Skeletal muscle tissue (tissue), 4 donors: ENCODE results near the gene MMUT. TPM values are rescaled to one million over a fixed set of nuclear protein-coding genes. Genes with fewer than 3 reads are reported as not detected.
A peak's percentile ranks its signal among the peaks of the same experiment; 100 is the strongest.
"Not testable (repeated sequence)": the region's sequence is repeated elsewhere in the genome, so short reads cannot be mapped to it uniquely, and the experiment has no call there.

Experiments used
- H3K27ac ChIP-seq: one replicate; pipeline ENCODE4 v1.7.0; 2013; ENCODE audit warnings: mild to moderate bottlenecking, low read depth, low read length, inconsistent platforms
- H3K27me3 ChIP-seq, 3 donors: one replicate each; pipeline ENCODE4 v1.7.0; 2013; ENCODE audit warnings: low read length in 3 of 3; ENCODE audit not compliant: control insufficient read depth in 3 of 3, insufficient read depth in 3 of 3
- H3K36me3 ChIP-seq, 3 donors: one replicate each; pipeline ENCODE4 v1.7.0; 2013; ENCODE audit warnings: low read length in 3 of 3; ENCODE audit not compliant: control insufficient read depth in 3 of 3, insufficient read depth in 3 of 3
- H3K4me1 ChIP-seq, 3 donors: one replicate each; pipeline ENCODE4 v1.7.0; 2013; ENCODE audit warnings: low read length in 3 of 3, mild to moderate bottlenecking in 3 of 3; ENCODE audit not compliant: control insufficient read depth in 3 of 3, insufficient read depth in 3 of 3
- H3K4me3 ChIP-seq, 3 donors: one replicate each; pipeline ENCODE4 v1.7.0; 2013; ENCODE audit warnings: low read length in 3 of 3
- H3K9ac ChIP-seq, 3 donors: one replicate each; pipeline ENCODE4 v1.7.0; 2013; ENCODE audit warnings: low read length in 3 of 3, mild to moderate bottlenecking in 3 of 3, moderate library complexity in 2 of 3, low read depth in 1 of 3
- H3K9me3 ChIP-seq, 3 donors: one replicate each; pipeline ENCODE4 v1.7.0; 2013; ENCODE audit warnings: low read length in 3 of 3; ENCODE audit not compliant: control insufficient read depth in 3 of 3
- total RNA-seq: library from RNA; depleted of rRNA; stranded (reverse); fragments of >200 nt; gene quantifications from one replicate; pipeline ENCODE4 v1.2.3, GENCODE V29; 2014
- donor health status: Osteomylitis.

Gene MMUT
- total RNA-seq, 1 donor from 2014 or later: 17.2 TPM

- Histone ChIP-seq H3K27me3 (no peaks in the 10 kb centered on the region), H3K4me1 (no peaks in the 10 kb centered on the region), H3K9me3 (no peaks in the 10 kb centered on the region), H3K36me3 (peaks cover 0 to 3% (median 0%) of the 10 kb centered on the region in 3 donors), H3K4me3 (no peak overlapping the region), H3K9ac (no peak overlapping the region), H3K27ac (no peak overlapping the region)
Measured at GRCh38 chr6:49479308-49479970, 16.4 kb upstream of the MMUT start.

GRCh38 chr6:49476564-49476963 is 13.5 kb upstream of the MMUT start:
- H3K27me3 ChIP-seq, H3K36me3 ChIP-seq, H3K4me1 ChIP-seq, H3K9ac ChIP-seq, H3K9me3 ChIP-seq, H3K27ac ChIP-seq, H3K4me3 ChIP-seq: not testable (repeated sequence)

GRCh38 chr6:49468042-49468441 is 5.0 kb upstream of the MMUT start:
- Histone ChIP-seq H3K36me3 (peaks cover 0 to 1% (median 0%) of the 10 kb centered on the region in 3 donors), H3K27ac (no peak overlapping the region), H3K4me3 (no peak overlapping the region), H3K9ac (no peak overlapping the region), H3K9me3 (no peaks in the 10 kb centered on the region), H3K4me1 (peaks cover 5 to 10% (median 8%) of the 10 kb centered on the region in 3 donors), H3K27me3 (no peaks in the 10 kb centered on the region)

GRCh38 chr6:49464691-49465090 is 1.6 kb upstream of the MMUT start:
- peaks cover 8 to 21% (median 20%) of the 10 kb centered on the region in 3 donors for H3K4me1 ChIP-seq
- no peaks in the 10 kb centered on the region for H3K9me3 ChIP-seq
- H3K27me3 ChIP-seq: no peaks in the 10 kb centered on the region
- H3K27ac ChIP-seq: no peak overlapping the region
- no peak overlapping the region for H3K4me3 ChIP-seq
- no peaks in the 10 kb centered on the region for H3K36me3 ChIP-seq
- H3K9ac ChIP-seq: no peak overlapping the region

- H3K4me1 ChIP-seq: peaks cover 8 to 21% (median 20%) of the 10 kb centered on the region in 3 donors
- peak overlapping the region; percentile 87 to 100 (median 89) for H3K4me3 ChIP-seq
- H3K9me3 ChIP-seq: no peaks in the 10 kb centered on the region
- peak overlapping the region; percentile 92 for H3K27ac ChIP-seq
- no peaks in the 10 kb centered on the region for H3K36me3 ChIP-seq
- H3K27me3 ChIP-seq: no peaks in the 10 kb centered on the region
- peak overlapping the region; percentile 85 to 100 (median 89) for H3K9ac ChIP-seq
Measured at GRCh38 chr6:49463612-49463967, 537 bp upstream of the MMUT start.

GRCh38 chr6:49462599-49462926 is 490 bp downstream of the MMUT start:
- Histone ChIP-seq H3K9me3 (no peaks in the 10 kb centered on the region), H3K36me3 (peaks cover 0 to 3% (median 0%) of the 10 kb centered on the region in 3 donors), H3K27ac (peak overlapping the region; percentile 92), H3K4me1 (peaks cover 8 to 21% (median 20%) of the 10 kb centered on the region in 3 donors), H3K27me3 (no peaks in the 10 kb centered on the region), H3K4me3 (peak overlapping the region; percentile 87 to 100 (median 89)), H3K9ac (peak overlapping the region; percentile 85 to 100 (median 89))

- H3K36me3 ChIP-seq: peaks cover 0 to 4% (median 4%) of the 10 kb centered on the region in 3 donors
- H3K4me3 ChIP-seq: peak overlapping the region; percentile 87 to 100 (median 89)
- no peaks in the 10 kb centered on the region for H3K9me3 ChIP-seq
- peaks cover 8 to 21% (median 20%) of the 10 kb centered on the region in 3 donors for H3K4me1 ChIP-seq
- H3K27ac ChIP-seq: peak overlapping the region; percentile 92
- no peaks in the 10 kb centered on the region for H3K27me3 ChIP-seq
- peak overlapping the region; percentile 85 to 100 (median 89) for H3K9ac ChIP-seq
Measured at GRCh38 chr6:49462071-49462470, 982 bp downstream of the MMUT start.

GRCh38 chr6:49457771-49458170 is 5.3 kb downstream of the MMUT start:
- H3K27ac ChIP-seq: no peak overlapping the region
- H3K9me3 ChIP-seq: no peaks in the 10 kb centered on the region
- no peak overlapping the region for H3K9ac ChIP-seq
- peaks cover 2 to 22% (median 14%) of the 10 kb centered on the region in 3 donors for H3K36me3 ChIP-seq
- peaks cover 3 to 12% (median 9%) of the 10 kb centered on the region in 3 donors for H3K4me1 ChIP-seq
- no peak overlapping the region for H3K4me3 ChIP-seq
- H3K27me3 ChIP-seq: no peaks in the 10 kb centered on the region

GRCh38 chr6:49454787-49455709 is 8.0 kb downstream of the MMUT start:
- Histone ChIP-seq H3K36me3 (peaks cover 2 to 29% (median 22%) of the 10 kb centered on the region in 3 donors), H3K27me3 (no peaks in the 10 kb centered on the region), H3K4me1 (no peaks in the 10 kb centered on the region), H3K4me3 (no peak overlapping the region), H3K27ac (no peak overlapping the region), H3K9ac (no peak overlapping the region), H3K9me3 (no peaks in the 10 kb centered on the region)

GRCh38 chr6:49453221-49453620 is 9.8 kb downstream of the MMUT start:
- no peak overlapping the region for H3K4me3 ChIP-seq
- no peak overlapping the region for H3K27ac ChIP-seq
- no peaks in the 10 kb centered on the region for H3K27me3 ChIP-seq
- H3K4me1 ChIP-seq: no peaks in the 10 kb centered on the region
- no peaks in the 10 kb centered on the region for H3K9me3 ChIP-seq
- H3K9ac ChIP-seq: no peak overlapping the region
- peaks cover 5 to 35% (median 34%) of the 10 kb centered on the region in 3 donors for H3K36me3 ChIP-seq
